ENCODE measurements around the gene KNL1. TPM values are rescaled to one million over a fixed set of nuclear protein-coding genes. Genes with fewer than 3 reads are reported as not detected.
"Not testable (repeated sequence)": the region's sequence is repeated elsewhere in the genome, so short reads cannot be mapped to it uniquely, and the experiment has no call there.

The KNL1 gene
- total RNA-seq, 4 donors from 2014 or later: 6.6 to 26.6 (median 12.8) TPM

DNA sequence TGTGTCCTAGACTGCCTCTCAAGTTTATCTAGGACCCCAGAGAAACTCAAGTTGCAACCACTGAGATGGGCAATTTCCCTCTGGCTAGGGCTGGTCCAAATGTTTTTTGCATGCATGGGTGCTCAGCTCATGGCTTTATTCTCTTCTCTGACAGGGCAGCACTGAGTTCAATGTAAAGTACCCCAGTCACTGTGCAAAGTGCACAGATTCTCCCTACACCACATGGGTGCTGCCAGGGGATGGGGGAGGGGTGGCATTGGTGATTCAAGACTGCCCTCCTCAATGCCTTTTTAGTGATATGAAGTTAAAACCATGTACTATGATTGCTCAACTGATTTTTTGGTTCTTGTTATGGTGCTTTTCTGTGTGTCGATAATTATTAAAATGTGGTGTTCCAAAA is 86.1 kb downstream of the KNL1 start:
- no peak for TF ChIP-seq POLR2A (IDR thresholded peaks at IDR 0.05)
- TF ChIP-seq, protein P1, sequence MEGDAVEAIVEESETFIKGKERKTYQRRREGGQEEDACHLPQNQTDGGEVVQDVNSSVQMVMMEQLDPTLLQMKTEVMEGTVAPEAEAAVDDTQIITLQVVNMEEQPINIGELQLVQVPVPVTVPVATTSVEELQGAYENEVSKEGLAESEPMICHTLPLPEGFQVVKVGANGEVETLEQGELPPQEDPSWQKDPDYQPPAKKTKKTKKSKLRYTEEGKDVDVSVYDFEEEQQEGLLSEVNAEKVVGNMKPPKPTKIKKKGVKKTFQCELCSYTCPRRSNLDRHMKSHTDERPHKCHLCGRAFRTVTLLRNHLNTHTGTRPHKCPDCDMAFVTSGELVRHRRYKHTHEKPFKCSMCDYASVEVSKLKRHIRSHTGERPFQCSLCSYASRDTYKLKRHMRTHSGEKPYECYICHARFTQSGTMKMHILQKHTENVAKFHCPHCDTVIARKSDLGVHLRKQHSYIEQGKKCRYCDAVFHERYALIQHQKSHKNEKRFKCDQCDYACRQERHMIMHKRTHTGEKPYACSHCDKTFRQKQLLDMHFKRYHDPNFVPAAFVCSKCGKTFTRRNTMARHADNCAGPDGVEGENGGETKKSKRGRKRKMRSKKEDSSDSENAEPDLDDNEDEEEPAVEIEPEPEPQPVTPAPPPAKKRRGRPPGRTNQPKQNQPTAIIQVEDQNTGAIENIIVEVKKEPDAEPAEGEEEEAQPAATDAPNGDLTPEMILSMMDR (IDR thresholded peaks at IDR 0.05): no peak
- Histone ChIP-seq H3K9me3 (no peaks in the 10 kb centered on the region), H3K27ac (no peak overlapping the region), H3K4me1 (no peaks in the 10 kb centered on the region), H3K36me3 (no peaks in the 10 kb centered on the region), H3K27me3 (no peaks in the 10 kb centered on the region), H3K4me3 (no peak overlapping the region)
- no peak for DNase-seq

DNA sequence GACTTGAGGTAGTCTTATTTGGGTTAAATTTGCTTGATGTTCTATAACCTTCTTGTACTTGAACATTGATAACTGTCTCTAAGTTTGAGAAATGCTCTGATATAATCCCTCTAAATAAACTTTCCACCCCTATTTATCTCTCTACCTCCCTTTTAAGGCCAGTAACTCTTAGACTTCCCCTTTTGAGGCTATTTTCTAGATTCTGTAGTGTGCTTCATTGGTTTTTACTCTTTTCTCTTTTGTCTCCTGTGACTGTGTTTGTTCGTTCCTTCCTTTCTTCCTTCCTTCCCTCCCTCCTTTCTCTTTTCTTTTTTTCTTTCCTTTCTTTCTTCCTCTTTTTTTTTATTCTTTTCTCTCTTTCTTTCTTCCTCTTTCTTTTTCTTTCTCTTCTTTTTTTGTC is 86.9 kb downstream of the KNL1 start:
- not testable (repeated sequence) for H3K27ac ChIP-seq, H3K36me3 ChIP-seq, H3K9me3 ChIP-seq, H3K27me3 ChIP-seq, H3K4me3 ChIP-seq, DNase-seq, H3K4me1 ChIP-seq

DNA sequence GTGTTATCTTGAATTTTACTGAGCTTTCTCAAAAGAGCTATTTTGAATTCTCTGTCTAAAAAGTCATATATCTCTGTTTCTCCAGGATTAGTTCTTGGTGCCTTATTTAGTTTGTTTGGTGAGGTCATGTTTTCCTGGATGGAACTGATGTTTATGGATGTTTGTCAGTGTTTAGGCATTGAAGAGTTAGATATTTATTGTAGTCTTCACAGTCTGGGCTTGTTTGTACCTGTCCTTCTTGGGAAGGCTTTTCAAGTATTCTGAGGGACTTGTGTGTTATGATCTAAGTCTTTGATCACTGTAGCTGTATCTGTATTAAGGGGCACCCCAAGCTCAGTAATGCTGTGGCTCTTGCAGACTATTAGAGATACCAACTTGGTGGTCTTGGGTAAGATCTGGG is 90.3 kb downstream of the KNL1 start:
- Histone ChIP-seq H3K27me3 (no peaks in the 10 kb centered on the region), H3K4me3 (no peak overlapping the region), H3K27ac (no peak overlapping the region), H3K36me3 (no peaks in the 10 kb centered on the region), H3K4me1 (no peaks in the 10 kb centered on the region), H3K9me3 (no peaks in the 10 kb centered on the region)
- no peak for DNase-seq
- no peak for TF ChIP-seq POLR2A (IDR thresholded peaks at IDR 0.05)

DNA sequence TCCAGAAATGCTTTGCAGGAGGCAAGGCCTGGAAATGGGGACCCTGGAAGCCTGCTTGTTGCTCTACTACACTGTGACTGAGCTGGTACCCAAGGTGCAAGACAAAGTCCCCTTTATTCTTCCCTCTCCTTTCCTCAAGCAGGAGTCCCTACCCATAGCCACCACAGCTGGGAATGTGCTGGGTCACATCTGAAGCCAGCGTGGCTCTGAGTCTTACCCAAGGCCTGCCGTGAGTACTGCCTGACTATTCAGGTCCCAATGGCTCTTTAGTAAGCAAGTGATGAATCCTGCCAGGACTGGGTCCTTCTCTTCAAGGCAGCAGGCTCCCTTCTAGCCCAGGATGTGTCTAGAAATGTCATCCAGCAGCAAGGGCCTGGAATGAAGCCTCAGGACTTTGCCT is 91.3 kb downstream of the KNL1 start:
- no peak for DNase-seq
- H3K4me1 ChIP-seq: no peaks in the 10 kb centered on the region
- H3K9me3 ChIP-seq: no peaks in the 10 kb centered on the region
- no peak overlapping the region for H3K27ac ChIP-seq
- no peak overlapping the region for H3K4me3 ChIP-seq
- no peaks in the 10 kb centered on the region for H3K27me3 ChIP-seq
- TF ChIP-seq, protein P1 (IDR thresholded peaks at IDR 0.05): no peak
- TF ChIP-seq POLR2A (IDR thresholded peaks at IDR 0.05): no peak
- no peaks in the 10 kb centered on the region for H3K36me3 ChIP-seq

DNA sequence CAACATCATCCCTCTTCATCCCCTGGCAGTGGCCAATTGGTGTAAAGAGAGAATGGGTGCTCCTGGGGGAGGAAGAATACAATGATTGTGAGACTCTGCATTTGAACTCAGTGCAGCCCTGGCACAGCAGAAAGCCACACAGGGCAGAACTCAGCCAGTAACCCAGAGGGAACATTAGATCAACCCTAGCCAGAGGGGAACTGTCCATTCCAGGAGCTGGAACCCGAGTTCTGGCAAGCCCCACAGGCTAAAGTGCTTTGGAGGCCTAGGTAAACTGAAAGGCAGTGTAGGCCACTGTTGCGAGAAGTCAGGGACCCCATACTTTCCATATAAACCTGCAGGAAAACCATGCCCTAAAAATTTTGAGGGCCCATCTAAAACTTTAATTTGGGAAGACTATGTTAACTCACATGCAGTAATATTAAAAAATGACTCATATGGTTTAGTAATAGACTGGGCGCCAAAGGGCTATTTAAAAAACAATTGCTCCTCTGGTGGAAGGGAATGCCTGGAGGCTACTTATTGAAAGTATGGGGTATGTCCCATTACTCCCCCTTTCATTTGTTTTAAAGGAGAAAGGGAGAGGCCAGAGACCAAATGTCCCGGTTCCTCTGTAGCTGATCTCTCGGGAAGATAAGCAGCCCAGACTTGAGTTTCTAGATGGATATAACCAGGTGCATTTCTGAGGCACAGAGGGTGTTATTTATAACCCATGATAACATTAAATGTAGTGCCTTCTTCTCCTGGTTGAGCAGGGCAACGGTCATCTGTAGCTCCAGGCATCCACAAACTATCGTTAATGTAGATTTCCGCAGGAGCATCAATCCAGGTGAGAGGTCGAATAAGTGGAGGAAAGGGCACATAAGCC is 95.1 kb downstream of the KNL1 start:
- Histone ChIP-seq H3K36me3 (no peaks in the 10 kb centered on the region), H3K9me3 (no peaks in the 10 kb centered on the region), H3K4me1 (peaks cover 0 to 9% (median 4%) of the 10 kb centered on the region in 4 donors), H3K27ac (no peak overlapping the region), H3K27me3 (no peaks in the 10 kb centered on the region), H3K4me3 (no peak overlapping the region)
- DNase-seq: no peak
- TF ChIP-seq, protein P1 (IDR thresholded peaks at IDR 0.05): no peak
- no peak for TF ChIP-seq POLR2A (IDR thresholded peaks at IDR 0.05)

DNA sequence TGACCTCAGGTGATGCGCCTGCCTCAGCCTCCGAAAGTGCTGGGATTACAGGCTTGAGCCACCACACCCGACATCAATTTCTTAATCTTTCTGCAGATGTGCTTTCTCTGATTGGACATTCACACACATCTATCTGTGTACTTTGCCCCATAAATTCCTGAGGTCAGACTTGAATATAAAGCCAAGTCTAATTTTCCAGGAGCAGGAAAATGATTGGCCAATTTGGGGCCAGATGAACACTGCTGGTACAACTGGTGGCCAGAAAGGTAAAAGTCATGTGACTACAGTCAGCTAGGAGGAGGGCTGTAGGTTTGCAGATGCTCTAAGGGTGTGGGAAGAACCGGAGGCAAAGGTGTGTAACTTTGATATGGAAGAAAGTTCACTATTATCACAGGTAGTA is 97.7 kb downstream of the KNL1 start:
- TF ChIP-seq, protein P1 (IDR thresholded peaks at IDR 0.05): no peak
- no peak for TF ChIP-seq POLR2A (IDR thresholded peaks at IDR 0.05)
- Histone ChIP-seq H3K27me3 (no peaks in the 10 kb centered on the region), H3K36me3 (no peaks in the 10 kb centered on the region), H3K4me1 (peaks cover 0 to 16% (median 6%) of the 10 kb centered on the region in 4 donors), H3K27ac (peak overlapping the region in 1 of 4 donors; percentile 38), H3K9me3 (no peaks in the 10 kb centered on the region), H3K4me3 (no peak overlapping the region)
- DNase-seq: no peak
